Central memory CD8-positive, alpha-beta T cell (primary cell): Measurements from ENCODE around the gene TSPEAR.

Source experiments
- ATAC-seq: fragments of 150-1000 bp; cut with Tn5 transposase; replicated peaks from 2 replicates; pipeline ENCODE4 v1.10.0; 2022; ENCODE audit warnings: mild to moderate bottlenecking, moderate FRiP score, moderate number of reproducible peaks; ENCODE audit not compliant: poor library complexity, severe bottlenecking; ENCODE audit errors: extremely low read depth
- DNase-seq, 2 donors: peaks; one replicate each; pipeline ENCODE4 v3.0.0; 2021; ENCODE audit warnings: low spot score in 2 of 2
- H3K27ac Mint-ChIP-seq: one replicate; pipeline ENCODE4 v1.8.0; 2022; ENCODE audit warnings: low read depth, mild to moderate bottlenecking, moderate library complexity, mixed read lengths
- H3K27me3 Mint-ChIP-seq: one replicate; pipeline ENCODE4 v1.8.0; 2022; ENCODE audit warnings: mixed read lengths
- H3K36me3 Mint-ChIP-seq: one replicate; pipeline ENCODE4 v1.8.0; 2022; ENCODE audit warnings: mild to moderate bottlenecking, moderate library complexity, mixed read lengths; ENCODE audit not compliant: insufficient read depth
- H3K4me1 Mint-ChIP-seq: one replicate; pipeline ENCODE4 v1.8.0; 2022; ENCODE audit warnings: mixed read lengths
- H3K4me3 Mint-ChIP-seq: one replicate; pipeline ENCODE4 v1.8.0; 2022; ENCODE audit warnings: mild to moderate bottlenecking, moderate library complexity, mixed read lengths
- H3K9me3 Mint-ChIP-seq: one replicate; pipeline ENCODE4 v1.8.0; 2022; ENCODE audit warnings: mixed read lengths

Gene TSPEAR

DNA sequence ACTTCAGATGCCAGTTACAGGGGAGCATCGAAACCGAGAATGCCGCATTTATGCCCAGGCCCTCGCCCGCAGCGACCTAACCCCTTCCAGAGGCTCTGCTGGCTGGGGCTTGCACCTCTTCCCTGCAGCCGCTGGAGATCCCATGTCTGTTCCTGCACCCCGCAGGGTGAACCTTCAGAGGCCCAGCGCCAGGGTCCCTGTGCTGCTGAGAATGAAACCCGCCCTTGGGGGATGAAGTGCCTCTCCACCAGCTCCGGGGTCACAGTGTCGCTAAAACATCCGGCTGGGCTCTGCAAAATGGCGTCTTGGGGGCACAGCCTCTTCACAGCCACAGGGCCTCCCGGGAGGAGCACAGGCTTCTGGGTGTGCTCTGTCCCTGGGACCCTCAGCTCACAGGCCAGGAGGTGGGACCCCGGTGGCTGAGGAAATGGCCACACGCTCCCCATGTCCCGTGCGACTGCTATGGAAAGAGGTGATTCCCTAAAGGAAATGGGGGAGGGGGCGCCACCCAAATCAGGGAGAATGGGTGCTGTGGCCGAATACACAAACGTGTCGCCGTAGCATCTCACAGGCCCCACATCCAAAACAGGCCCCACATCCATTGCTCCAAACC is 39.9 kb upstream of the TSPEAR start:
- Mint-ChIP-seq H3K9me3 (no peaks in the 10 kb centered on the region), H3K27ac (no peak overlapping the region), H3K27me3 (peaks cover 12% of the 10 kb centered on the region)

DNA sequence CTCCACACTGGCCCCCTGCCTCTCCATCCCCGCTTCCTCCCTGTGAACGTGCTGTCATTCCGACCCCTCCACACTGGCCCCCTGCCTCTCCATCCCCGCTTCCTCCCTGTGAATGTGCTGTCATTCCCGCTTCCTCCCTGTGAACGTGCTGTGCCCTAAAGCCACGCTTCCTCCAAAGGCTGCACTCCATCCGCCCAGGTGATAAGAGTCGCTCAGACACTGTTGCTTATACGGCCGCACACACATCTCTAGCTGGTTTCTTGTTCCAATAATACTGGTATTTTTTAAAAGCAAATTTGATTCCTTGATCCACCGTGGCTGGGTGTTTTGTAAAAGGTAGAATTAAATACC is 39.3 kb upstream of the TSPEAR start:
- H3K36me3 Mint-ChIP-seq, result peaks cover 2% of the 10 kb centered on the region
- peaks cover 12% of the 10 kb centered on the region for H3K27me3 Mint-ChIP-seq
- no peak overlapping the region for H3K27ac Mint-ChIP-seq
- DNase-seq (no peak), ATAC-seq (no peak)
- no peaks in the 10 kb centered on the region for H3K9me3 Mint-ChIP-seq
- no peaks in the 10 kb centered on the region for H3K4me1 Mint-ChIP-seq
- H3K4me3 Mint-ChIP-seq, result no peak overlapping the region

More for the DNA sequence above, 39.9 kb upstream of the TSPEAR start:
- no peak for ATAC-seq
- peaks cover 2% of the 10 kb centered on the region for H3K36me3 Mint-ChIP-seq
- H3K4me3 Mint-ChIP-seq, result no peak overlapping the region
- H3K4me1 Mint-ChIP-seq, result no peaks in the 10 kb centered on the region
- no peak for DNase-seq

DNA sequence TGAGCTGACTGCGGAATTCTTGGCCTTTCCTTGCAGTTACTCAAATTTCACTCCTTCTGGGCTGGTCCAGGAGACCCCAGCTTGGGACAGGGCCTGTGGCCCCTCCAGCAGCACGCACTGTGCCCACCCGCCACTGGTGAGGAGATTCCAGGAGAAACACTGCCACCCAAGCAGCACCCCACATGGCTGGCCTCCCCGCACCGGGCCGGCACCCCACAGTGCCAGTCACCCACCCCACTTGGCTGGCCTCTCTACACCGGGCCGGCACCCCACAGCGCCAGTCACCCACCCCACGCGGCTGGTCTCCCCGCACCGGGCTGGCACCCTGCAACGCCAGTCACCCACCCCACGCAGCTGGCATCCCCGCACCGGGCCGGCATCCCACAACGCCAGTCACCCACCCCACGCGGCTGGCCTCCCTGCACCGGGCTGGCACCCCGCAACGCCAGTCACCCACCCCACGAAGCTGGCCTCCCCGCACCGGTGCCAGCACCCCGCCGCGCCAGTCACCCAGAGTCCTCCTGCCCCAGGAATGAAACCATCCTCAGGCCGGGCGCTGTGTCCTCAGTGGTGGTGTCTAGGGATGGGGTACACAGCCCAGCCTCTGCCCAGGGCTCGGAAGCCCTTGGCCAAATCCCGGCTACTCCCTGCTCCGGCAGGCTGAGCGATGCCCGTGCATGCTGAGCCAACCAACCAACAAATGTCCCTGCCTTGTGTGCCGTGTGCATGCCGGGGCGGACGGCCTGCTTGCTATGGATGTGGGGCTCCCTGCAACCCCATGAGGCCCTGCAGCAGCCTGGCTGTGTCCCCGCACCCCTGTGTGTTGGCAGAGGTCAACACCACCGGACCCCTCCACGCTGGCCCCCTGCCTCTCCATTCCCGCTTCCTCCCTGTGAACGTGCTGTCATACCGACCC is 38.6 kb upstream of the TSPEAR start:
- ATAC-seq, result no peak
- DNase-seq, result no peak
- Mint-ChIP-seq H3K27ac (no peak overlapping the region), H3K4me3 (no peak overlapping the region), H3K9me3 (no peaks in the 10 kb centered on the region), H3K4me1 (no peaks in the 10 kb centered on the region), H3K27me3 (peaks cover 12% of the 10 kb centered on the region), H3K36me3 (peaks cover 2% of the 10 kb centered on the region)

DNA sequence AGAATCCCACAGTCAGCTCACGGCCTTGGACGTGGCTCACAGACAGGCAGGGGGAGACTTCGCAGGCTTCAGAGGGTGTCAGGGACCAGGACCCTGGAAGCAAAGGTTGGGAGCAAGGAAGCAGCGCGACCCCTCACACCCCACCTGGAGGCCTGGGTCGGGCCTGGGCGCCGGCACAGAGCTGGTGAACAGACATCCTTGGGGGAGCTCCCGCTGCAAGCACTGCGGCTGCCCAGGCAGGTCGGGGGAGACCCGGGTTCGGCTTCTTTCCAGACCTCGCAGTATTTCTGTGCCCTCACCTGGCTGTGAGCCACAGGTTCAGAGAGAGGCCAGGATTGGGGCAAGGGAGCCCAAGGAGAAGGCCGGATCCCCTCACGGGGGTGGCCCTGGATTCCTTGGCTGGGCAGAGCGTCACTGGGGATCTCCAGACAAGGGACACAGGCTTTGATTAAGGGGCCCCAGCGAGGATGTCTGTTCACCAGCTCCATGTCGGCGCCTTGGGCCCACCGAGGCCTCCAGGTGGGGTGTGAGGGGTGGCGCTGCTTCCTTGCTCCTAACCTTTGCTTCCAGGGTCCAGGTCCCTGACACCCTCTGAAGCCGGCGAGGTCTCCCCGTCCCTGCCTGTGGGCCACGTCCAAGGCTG is 37.9 kb upstream of the TSPEAR start:
- Mint-ChIP-seq H3K27ac (no peak overlapping the region), H3K27me3 (peaks cover 12% of the 10 kb centered on the region), H3K36me3 (peaks cover 2% of the 10 kb centered on the region), H3K9me3 (no peaks in the 10 kb centered on the region), H3K4me3 (no peak overlapping the region), H3K4me1 (no peaks in the 10 kb centered on the region)
- ATAC-seq (no peak), DNase-seq (no peak)

DNA sequence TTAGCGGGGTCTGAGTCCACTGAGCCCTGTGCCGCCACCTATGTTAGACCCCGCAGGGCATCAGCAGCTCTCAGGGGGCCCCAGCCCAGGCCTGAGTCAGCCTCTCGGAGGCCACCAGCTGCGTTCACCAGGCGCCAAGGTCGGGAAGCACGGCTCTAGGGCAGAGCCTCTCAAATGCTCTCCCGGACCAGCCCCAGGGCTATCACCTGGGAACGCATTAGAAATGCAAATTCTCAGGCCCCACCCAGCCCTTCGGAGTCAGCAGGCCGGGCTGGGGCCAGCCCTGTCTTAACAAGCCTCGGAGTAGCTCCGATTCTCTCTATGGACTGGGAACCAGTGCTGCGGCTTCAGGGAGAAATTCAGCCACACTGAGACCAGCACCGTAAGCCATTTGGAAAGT is 37.2 kb upstream of the TSPEAR start:
- ATAC-seq (no peak), DNase-seq (no peak)
- peaks cover 12% of the 10 kb centered on the region for H3K27me3 Mint-ChIP-seq
- peaks cover 2% of the 10 kb centered on the region for H3K36me3 Mint-ChIP-seq
- no peak overlapping the region for H3K4me3 Mint-ChIP-seq
- no peaks in the 10 kb centered on the region for H3K9me3 Mint-ChIP-seq
- H3K27ac Mint-ChIP-seq, result no peak overlapping the region
- H3K4me1 Mint-ChIP-seq, result no peaks in the 10 kb centered on the region

DNA sequence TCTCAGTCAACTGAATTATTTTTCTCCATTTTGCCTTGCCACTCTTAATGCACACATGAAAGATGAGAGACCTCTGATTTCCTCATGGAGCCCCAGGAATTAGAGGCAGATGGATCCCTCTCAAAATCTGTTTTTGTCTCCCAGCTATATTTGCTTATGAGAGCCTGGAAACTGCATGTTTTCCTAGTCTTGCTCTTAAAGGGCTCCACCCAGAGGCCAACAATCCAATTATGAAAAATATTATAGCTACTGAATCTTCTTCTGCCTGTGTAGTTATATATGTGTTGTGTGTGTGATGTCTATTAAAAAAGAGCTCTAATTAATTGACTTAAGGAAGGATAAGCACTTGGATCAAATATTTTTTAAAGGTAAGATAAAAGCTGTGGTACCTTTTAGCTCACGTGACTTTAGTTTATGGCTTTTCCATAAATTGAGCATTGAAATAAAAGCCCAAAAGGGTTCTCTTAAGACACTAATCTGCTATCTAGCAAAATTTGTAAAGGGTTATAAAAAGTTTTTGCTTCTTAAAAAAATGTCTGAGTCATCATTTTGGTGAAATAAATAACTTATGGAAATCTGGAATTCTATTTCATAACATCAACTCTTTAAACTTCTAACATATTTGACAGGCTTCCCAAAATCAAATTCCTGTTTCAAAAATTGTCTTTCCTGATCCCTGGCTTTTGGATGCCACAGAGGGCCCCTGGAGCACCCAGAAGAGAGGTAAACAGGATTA is 31.2 kb upstream of the TSPEAR start:
- Mint-ChIP-seq H3K4me1 (peaks cover 3% of the 10 kb centered on the region), H3K27me3 (no peaks in the 10 kb centered on the region), H3K36me3 (no peaks in the 10 kb centered on the region), H3K9me3 (no peaks in the 10 kb centered on the region), H3K4me3 (no peak overlapping the region), H3K27ac (no peak overlapping the region)
- no peak for ATAC-seq
- no peak for DNase-seq

DNA sequence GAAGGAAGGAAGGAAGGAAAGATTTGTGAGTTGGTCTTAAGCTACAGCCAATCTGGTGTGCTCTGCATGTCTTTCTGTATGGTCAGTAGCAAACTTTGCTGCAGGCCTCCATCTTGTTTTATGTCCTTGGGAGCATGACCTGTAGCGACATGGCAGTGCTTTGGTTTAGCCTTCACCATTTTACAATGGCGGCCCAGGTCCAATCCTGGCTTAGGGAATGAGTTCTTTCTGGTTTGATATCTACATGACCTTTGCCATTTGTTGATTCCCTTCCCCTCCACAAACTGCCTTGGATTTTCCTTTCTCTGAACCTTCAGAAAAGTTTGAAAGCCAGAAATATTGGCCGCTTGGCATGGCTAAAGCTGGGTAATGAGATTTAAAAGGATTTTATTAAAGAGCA is 30.5 kb upstream of the TSPEAR start:
- Mint-ChIP-seq H3K27me3 (no peaks in the 10 kb centered on the region), H3K36me3 (no peaks in the 10 kb centered on the region), H3K27ac (no peak overlapping the region), H3K4me3 (no peak overlapping the region), H3K4me1 (peaks cover 9% of the 10 kb centered on the region), H3K9me3 (no peaks in the 10 kb centered on the region)
- no peak for ATAC-seq
- DNase-seq, result no peak

DNA sequence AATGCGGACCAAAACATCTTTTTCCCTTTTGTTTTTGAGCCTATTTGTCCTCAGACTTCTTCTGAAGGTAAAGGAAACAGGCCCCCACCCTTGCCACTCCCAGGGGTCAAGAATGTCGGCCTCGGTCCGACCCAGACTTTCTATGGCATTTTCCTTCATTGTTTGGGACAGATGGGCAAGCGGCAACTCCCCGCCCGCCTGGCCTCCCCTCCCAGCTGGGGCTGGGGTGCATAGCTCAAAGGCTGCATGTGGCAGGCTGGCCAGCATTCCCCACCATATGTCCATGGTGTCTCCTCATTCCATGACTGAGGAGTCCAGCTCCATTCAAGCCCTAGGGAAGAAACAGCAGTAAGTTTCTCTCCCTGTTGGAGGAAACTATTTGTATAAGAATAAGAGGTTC is 29.4 kb upstream of the TSPEAR start:
- Mint-ChIP-seq H3K9me3 (no peaks in the 10 kb centered on the region), H3K27me3 (no peaks in the 10 kb centered on the region), H3K27ac (no peak overlapping the region), H3K4me3 (no peak overlapping the region), H3K4me1 (peaks cover 9% of the 10 kb centered on the region), H3K36me3 (no peaks in the 10 kb centered on the region)
- no peak for ATAC-seq
- no peak for DNase-seq

DNA sequence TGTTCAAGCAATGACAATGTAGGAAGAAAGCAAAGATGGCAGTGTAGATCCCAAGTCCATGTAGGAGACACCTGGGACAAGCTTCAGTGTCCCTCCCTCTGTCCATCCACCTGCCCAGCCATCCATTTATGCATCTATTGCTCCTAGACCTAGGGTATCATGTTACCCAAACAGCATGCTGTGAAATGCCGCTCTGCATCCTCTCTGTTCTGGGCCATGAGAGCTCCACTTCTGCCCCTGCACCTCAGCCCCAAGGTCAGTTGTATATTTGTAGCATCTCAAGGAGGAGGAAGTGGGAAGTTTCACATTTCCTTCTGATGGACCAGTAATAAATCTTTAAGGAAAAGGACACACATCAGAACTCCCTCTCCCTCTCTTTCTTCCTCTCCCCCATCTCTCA is 27.9 kb upstream of the TSPEAR start:
- H3K27ac Mint-ChIP-seq, result no peak overlapping the region
- H3K9me3 Mint-ChIP-seq, result no peaks in the 10 kb centered on the region
- H3K36me3 Mint-ChIP-seq, result no peaks in the 10 kb centered on the region
- no peak overlapping the region for H3K4me3 Mint-ChIP-seq
- ATAC-seq, result no peak
- peaks cover 9% of the 10 kb centered on the region for H3K4me1 Mint-ChIP-seq
- H3K27me3 Mint-ChIP-seq, result no peaks in the 10 kb centered on the region
- DNase-seq, result no peak

DNA sequence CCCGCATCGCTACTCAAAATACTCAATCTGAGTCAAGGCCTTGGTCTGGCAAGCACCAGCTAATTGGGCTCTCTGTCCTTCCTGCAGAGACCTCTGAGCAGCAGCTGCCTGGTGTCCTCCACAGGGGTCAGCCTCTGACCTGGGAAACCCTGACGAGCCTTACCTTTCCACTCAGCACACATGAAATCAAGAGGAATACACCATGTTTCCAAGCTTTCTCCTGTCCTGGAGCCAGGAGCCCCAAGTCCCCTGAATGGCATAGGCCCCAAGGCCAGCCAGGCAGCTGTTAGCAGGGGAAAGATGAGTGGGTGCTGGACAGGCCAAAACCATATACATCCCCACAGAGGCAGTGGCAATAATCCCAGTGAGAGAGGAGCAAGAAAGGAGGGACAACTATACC is 27.2 kb upstream of the TSPEAR start:
- Mint-ChIP-seq H3K4me1 (peaks cover 9% of the 10 kb centered on the region), H3K4me3 (no peak overlapping the region), H3K36me3 (no peaks in the 10 kb centered on the region), H3K27me3 (peaks cover under 1% of the 10 kb centered on the region), H3K27ac (no peak overlapping the region), H3K9me3 (no peaks in the 10 kb centered on the region)
- no peak for ATAC-seq
- no peak for DNase-seq

DNA sequence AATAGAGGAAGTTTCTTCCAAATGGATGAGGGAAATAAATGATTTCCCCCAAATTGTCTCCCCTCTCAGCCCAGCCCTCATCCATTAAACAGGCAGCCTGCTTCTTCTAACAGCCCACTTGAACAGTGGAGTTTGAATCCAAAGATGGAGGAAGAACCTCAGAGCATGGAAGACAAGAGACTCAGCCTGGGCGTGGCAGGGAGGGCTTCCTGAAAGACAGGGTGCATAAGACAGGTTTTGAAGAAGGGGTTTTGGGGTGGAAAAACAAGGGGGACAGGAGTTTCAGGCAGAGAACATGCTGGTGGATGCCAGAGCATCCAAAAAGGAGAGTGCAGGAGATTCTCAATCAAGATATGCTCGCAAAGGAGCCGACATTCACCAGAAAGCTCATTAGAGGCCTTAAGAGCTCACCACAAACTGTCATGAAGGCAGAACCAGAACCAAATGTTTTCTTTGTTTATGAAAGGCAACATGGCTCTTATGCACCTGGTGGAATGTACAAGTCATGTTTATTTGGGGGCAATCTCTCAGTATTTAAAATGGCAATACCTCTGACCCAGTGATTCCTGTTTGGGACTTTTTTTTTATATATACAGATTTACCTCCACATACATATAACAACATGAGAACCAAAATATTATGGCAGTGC is 26.5 kb upstream of the TSPEAR start:
- H3K4me1 Mint-ChIP-seq, result peaks cover 9% of the 10 kb centered on the region
- ATAC-seq, result no peak
- H3K36me3 Mint-ChIP-seq, result no peaks in the 10 kb centered on the region
- H3K4me3 Mint-ChIP-seq, result no peak overlapping the region
- no peak overlapping the region for H3K27ac Mint-ChIP-seq
- DNase-seq, result no peak
- no peaks in the 10 kb centered on the region for H3K9me3 Mint-ChIP-seq
- peaks cover 6% of the 10 kb centered on the region for H3K27me3 Mint-ChIP-seq

DNA sequence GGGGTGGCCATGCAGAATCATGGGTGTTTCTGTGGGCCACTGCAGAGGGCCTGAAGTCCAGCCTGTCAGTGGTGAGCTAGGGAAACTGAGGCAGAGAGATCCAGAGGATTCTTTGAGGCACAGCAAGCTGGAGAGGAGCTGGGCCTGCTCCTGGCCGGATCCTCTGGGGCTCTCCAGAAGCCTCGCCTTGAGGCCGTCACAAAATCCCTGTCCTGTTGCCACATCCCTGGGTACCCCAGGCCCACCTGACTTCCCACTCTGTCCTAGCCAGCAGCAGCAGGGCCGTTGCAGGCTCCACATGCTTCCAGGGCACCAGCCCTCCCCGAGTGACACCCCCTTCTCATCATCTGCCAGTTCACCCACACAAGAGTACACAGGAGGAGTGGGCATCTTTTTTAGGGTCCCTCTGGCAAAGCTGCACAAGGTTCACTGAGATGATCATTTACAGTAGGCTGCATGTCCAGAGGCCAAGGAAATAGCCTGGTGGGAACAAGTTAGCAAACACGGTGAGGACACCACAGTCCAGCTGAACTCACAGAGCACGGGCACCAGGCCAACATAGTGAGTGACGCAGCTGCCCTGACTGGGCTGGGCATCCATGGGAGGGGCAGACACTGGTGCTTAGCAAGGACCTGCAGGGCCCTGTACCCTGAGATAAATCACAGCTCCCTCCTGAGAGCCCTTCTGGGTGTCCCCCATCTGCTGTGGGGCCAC is 25.1 kb upstream of the TSPEAR start:
- Mint-ChIP-seq H3K9me3 (no peaks in the 10 kb centered on the region), H3K36me3 (no peaks in the 10 kb centered on the region), H3K4me1 (peaks cover 9% of the 10 kb centered on the region), H3K27ac (no peak overlapping the region), H3K4me3 (no peak overlapping the region), H3K27me3 (peaks cover 17% of the 10 kb centered on the region)
- ATAC-seq (no peak), DNase-seq (no peak)
